ENCODE results near the gene SEH1L.

DNA sequence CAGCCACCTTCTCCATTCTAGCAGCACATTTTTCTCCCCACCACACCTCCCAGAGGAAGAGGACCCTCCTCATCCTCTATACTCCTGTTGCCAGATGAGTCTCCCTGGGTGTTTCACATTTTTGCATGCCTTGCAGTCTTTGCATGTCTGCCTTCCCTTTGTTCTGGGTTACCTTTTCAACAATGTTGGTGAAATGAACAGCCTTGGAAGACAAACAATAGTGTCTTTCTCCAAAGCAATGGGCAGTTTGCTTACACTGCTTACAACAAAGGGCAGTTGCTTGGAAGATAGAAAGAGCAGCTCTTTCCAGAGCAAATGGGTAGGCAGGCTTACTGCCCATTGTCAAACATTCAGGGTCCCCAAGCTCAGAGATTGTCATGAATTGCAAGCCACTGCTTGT is 14.5 kb upstream of the SEH1L start:
- TF ChIP-seq POLR2A (IDR thresholded peaks at IDR 0.05), result no peak
- TF ChIP-seq, protein P1, sequence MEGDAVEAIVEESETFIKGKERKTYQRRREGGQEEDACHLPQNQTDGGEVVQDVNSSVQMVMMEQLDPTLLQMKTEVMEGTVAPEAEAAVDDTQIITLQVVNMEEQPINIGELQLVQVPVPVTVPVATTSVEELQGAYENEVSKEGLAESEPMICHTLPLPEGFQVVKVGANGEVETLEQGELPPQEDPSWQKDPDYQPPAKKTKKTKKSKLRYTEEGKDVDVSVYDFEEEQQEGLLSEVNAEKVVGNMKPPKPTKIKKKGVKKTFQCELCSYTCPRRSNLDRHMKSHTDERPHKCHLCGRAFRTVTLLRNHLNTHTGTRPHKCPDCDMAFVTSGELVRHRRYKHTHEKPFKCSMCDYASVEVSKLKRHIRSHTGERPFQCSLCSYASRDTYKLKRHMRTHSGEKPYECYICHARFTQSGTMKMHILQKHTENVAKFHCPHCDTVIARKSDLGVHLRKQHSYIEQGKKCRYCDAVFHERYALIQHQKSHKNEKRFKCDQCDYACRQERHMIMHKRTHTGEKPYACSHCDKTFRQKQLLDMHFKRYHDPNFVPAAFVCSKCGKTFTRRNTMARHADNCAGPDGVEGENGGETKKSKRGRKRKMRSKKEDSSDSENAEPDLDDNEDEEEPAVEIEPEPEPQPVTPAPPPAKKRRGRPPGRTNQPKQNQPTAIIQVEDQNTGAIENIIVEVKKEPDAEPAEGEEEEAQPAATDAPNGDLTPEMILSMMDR (IDR thresholded peaks at IDR 0.05), result no peak

Measured in esophagus squamous epithelium (tissue), 4 donors.